Ovary (tissue), 3 donors: Measurements from ENCODE around the gene WIZ.

Experiments used
- CTCF ChIP-seq, 3 donors: fragments of 450-650 bp in 2 of 3; fragments of 200-600 bp in 1 of 3; IDR thresholded peaks; one replicate each; pipeline versions ENCODE4 v1.5.1 to v1.8.0; 2016 to 2022; ENCODE audit warnings: antibody characterized with exemption in 3 of 3, mild to moderate bottlenecking in 1 of 3
- EP300 ChIP-seq: sonication (generic); formaldehyde crosslinking; IDR thresholded peaks from one replicate; pipeline ENCODE4 v1.6.1; 2017; ENCODE audit warnings: antibody characterized with exemption
- POLR2A ChIP-seq: fragments of 450-650 bp; IDR thresholded peaks from one replicate; pipeline ENCODE4 v1.6.1; 2017; ENCODE audit warnings: antibody characterized with exemption, mild to moderate bottlenecking, moderate library complexity
- donor health status: DM: no; HTN: no; CAD: no.

GRCh38 chr19:15374105-15374651, 75.6 kb downstream of the WIZ start:
- TF ChIP-seq CTCF (IDR thresholded peaks at IDR 0.05) (no peak), POLR2A (no peak), EP300 (no peak)
